Neuronal stem cell (in vitro differentiated cells): Measurements from ENCODE around the gene NNT.

Source experiments
- DNase-seq: peaks from one replicate; pipeline ENCODE4 v3.0.0-alpha.2; 2013; ENCODE audit warnings: low spot score
- H2AFZ ChIP-seq: one replicate; pipeline ENCODE4 v1.6.1; 2013; ENCODE audit warnings: mild to moderate bottlenecking, low read length, inconsistent platforms
- H2AK5ac ChIP-seq: 2 replicates; pipeline ENCODE4 v1.6.1; 2013; ENCODE audit warnings: low read depth, mild to moderate bottlenecking, inconsistent platforms, low read length, moderate library complexity, mixed read lengths
- H2BK120ac ChIP-seq: 2 replicates; pipeline ENCODE4 v1.6.1; 2013; ENCODE audit warnings: low read depth, mild to moderate bottlenecking, inconsistent platforms, low read length, moderate library complexity, mixed read lengths
- H2BK12ac ChIP-seq: one replicate; pipeline ENCODE4 v1.6.1; 2013; ENCODE audit warnings: low read length, inconsistent platforms
- H2BK15ac ChIP-seq: 2 replicates; pipeline ENCODE4 v1.6.1; 2013; ENCODE audit warnings: mild to moderate bottlenecking, low read length, inconsistent platforms, mixed read lengths
- H2BK5ac ChIP-seq: one replicate; pipeline ENCODE4 v1.6.1; 2013; ENCODE audit warnings: inconsistent platforms, mild to moderate bottlenecking, low read length, moderate library complexity
- H3K14ac ChIP-seq: one replicate; pipeline ENCODE4 v1.6.1; 2013; ENCODE audit warnings: low read length, inconsistent platforms
- H3K18ac ChIP-seq: 2 replicates; pipeline ENCODE4 v1.6.1; 2013; ENCODE audit warnings: low read length, inconsistent platforms
- H3K23ac ChIP-seq: 2 replicates; pipeline ENCODE4 v1.6.1; 2013; ENCODE audit warnings: low read depth, mild to moderate bottlenecking, mixed read lengths, low read length, inconsistent platforms; ENCODE audit not compliant: poor library complexity
- H3K27ac ChIP-seq: replicated peaks from 3 replicates; pipeline ENCODE4 v1.5.1; 2013; ENCODE audit warnings: low read length, inconsistent platforms
- H3K27me3 ChIP-seq, 3 experiments: 2 replicates each; pipeline ENCODE4 v1.6.1; 2013; ENCODE audit warnings: low read length in 3 of 3, mild to moderate bottlenecking in 2 of 3, inconsistent platforms in 1 of 3, low read depth in 1 of 3, mixed read lengths in 1 of 3, moderate library complexity in 1 of 3; ENCODE audit not compliant: control insufficient read depth in 3 of 3, insufficient read depth in 3 of 3
- H3K36me3 ChIP-seq, 2 donors: replicated peaks in 1 of 2; 2 replicates each; pipeline ENCODE4 v1.6.1; 2013; ENCODE audit warnings: low read length in 2 of 2; ENCODE audit not compliant: control insufficient read depth in 2 of 2, insufficient read depth in 2 of 2
- H3K4ac ChIP-seq: 2 replicates; pipeline ENCODE4 v1.6.1; 2013; ENCODE audit warnings: inconsistent platforms, mild to moderate bottlenecking, low read length, moderate library complexity
- H3K4me1 ChIP-seq, 2 donors: 1 replicate in 1 of 2; 2 replicates in 1 of 2; pipeline ENCODE4 v1.6.1; 2013; ENCODE audit warnings: low read length in 2 of 2, low read depth in 1 of 2; ENCODE audit not compliant: control insufficient read depth in 2 of 2, insufficient read depth in 1 of 2
- H3K4me2 ChIP-seq: one replicate; pipeline ENCODE4 v1.6.1; 2013; ENCODE audit warnings: mild to moderate bottlenecking, low read length, inconsistent platforms; ENCODE audit not compliant: insufficient read depth, poor library complexity, severe bottlenecking
- H3K4me3 ChIP-seq, 2 donors: 2 replicates each; pipeline ENCODE4 v1.5.1; 2013; ENCODE audit warnings: low read length in 2 of 2, mild to moderate bottlenecking in 2 of 2, inconsistent platforms in 1 of 2, moderate library complexity in 1 of 2
- H3K79me1 ChIP-seq: one replicate; pipeline ENCODE4 v1.6.1; 2013; ENCODE audit warnings: low read depth, mild to moderate bottlenecking, inconsistent platforms, low read length, moderate library complexity
- H3K9ac ChIP-seq: one replicate; pipeline ENCODE4 v1.6.1; 2013; ENCODE audit warnings: mild to moderate bottlenecking, low read depth, low read length, inconsistent platforms; ENCODE audit not compliant: poor library complexity
- H3K9me3 ChIP-seq, 2 donors: replicated peaks in 1 of 2; 2 replicates each; pipeline versions ENCODE3 to v1.6.1; 2013; ENCODE audit warnings: low read length in 2 of 2, mild to moderate bottlenecking in 2 of 2, inconsistent platforms in 1 of 2, low read depth in 1 of 2, mixed read lengths in 1 of 2, moderate library complexity in 1 of 2; ENCODE audit not compliant: control insufficient read depth in 2 of 2, insufficient read depth in 1 of 2
- H4K8ac ChIP-seq: one replicate; pipeline ENCODE4 v1.6.1; 2013; ENCODE audit warnings: low read depth, mild to moderate bottlenecking, inconsistent platforms, low read length, moderate library complexity
- H4K91ac ChIP-seq: one replicate; pipeline ENCODE4 v1.6.1; 2013; ENCODE audit warnings: low read length, low read depth, mild to moderate bottlenecking, inconsistent platforms; ENCODE audit not compliant: poor library complexity
- WGBS, 2 donors: extraction: QIAGEN DNeasy Blood & Tissue Kit; methylation state at CpG; one replicate each; pipeline ENCODE4 v1.1.7; 2013; ENCODE audit warnings: missing lambda C conversion rate in 2 of 2, mixed read lengths in 1 of 2; ENCODE audit not compliant: insufficient read length in 2 of 2, insufficient replicate concordance in 1 of 2; ENCODE audit errors: extremely low coverage in 2 of 2; 5-methylcytosine and 5-hydroxymethylcytosine counted together

NNT gene

DNA sequence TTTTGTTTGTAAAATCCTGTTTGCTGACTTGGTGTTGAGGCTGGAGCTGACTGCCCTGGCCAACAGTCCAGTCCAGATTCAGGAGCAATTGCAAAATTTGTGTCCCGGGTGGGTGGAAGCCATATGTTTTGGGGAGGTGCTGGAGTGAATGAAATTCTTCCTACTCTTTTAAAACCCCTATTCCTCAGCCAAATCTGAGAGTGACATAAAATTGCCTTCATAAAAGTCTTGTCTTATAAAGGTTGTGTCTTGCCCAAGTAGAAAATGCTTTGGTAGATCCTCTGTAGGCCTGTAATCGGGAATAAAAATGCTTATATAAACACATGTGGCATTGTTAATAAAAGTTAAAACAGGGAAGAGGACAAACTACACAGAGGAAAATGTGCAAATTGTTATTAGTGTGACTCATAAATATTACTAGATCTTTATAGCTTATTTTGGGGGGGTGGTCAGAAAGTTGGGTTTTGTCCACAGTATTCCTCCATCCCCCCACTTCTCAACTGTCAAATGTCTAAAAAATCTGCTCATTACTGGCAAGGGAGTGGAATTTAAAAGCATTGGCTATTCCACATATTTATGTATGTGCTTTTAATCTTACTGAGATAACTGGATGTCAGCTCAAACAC lies 45.6 kb downstream of the NNT start:
- Histone ChIP-seq H2BK12ac (no peak overlapping the region), H3K9me3 (no peaks in the 10 kb centered on the region), H3K27me3 (no peaks in the 10 kb centered on the region), H4K91ac (no peak overlapping the region), H3K4me2 (no peak overlapping the region), H4K8ac (no peak overlapping the region), H2BK15ac (no peak overlapping the region), H3K27ac (no peak overlapping the region), H3K4me1 (no peaks in the 10 kb centered on the region), H3K23ac (no peak overlapping the region), H2AK5ac (no peak overlapping the region), H3K4me3 (no peak overlapping the region), H3K9ac (no peak overlapping the region), H3K14ac (no peak overlapping the region), H2BK5ac (no peak overlapping the region), H2AFZ (no peak overlapping the region), H3K18ac (no peak overlapping the region), H3K4ac (no peak overlapping the region), H3K36me3 (peaks cover 7 to 90% of the 10 kb centered on the region in 2 donors), H2BK120ac (no peak overlapping the region), H3K79me1 (no peaks in the 10 kb centered on the region)
- no CpG with 5 or more reads among the region's 2 CpGs for WGBS, 2 donors
- no peak for DNase-seq

DNA sequence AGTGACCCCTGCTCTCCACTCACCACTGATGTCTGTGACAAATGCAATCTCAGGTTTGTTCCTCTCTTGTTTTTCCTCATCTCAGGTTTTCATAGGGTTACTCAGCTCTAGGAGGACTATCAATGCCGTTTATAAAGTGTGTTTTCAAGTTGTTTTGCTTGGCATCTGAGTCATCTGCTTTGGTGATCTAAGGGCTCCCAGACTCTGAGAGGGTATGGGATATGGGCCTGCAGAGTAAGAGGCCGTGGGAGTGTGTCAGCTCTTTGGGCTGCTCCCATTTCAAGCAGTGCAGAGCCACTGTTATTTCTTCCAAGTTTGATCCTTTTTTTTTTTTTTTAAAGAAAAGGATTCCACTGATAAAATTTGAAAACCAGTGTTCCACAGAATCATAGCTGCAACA lies 46.3 kb downstream of the NNT start:
- Histone ChIP-seq H3K23ac (no peak overlapping the region), H3K4me1 (no peaks in the 10 kb centered on the region), H2BK15ac (no peak overlapping the region), H2AK5ac (no peak overlapping the region), H3K9me3 (no peaks in the 10 kb centered on the region), H3K27me3 (no peaks in the 10 kb centered on the region), H2BK120ac (no peak overlapping the region), H3K36me3 (peaks cover 7 to 96% of the 10 kb centered on the region in 2 donors), H2BK12ac (no peak overlapping the region), H3K4me2 (no peak overlapping the region), H3K79me1 (no peaks in the 10 kb centered on the region), H4K8ac (no peak overlapping the region), H4K91ac (no peak overlapping the region), H2AFZ (no peak overlapping the region), H2BK5ac (no peak overlapping the region), H3K9ac (no peak overlapping the region), H3K4ac (no peak overlapping the region), H3K27ac (no peak overlapping the region), H3K4me3 (no peak overlapping the region), H3K18ac (no peak overlapping the region), H3K14ac (no peak overlapping the region)
- DNase-seq, result no peak
- WGBS, 2 donors, result no CpG with 5 or more reads among the region's 2 CpGs

DNA sequence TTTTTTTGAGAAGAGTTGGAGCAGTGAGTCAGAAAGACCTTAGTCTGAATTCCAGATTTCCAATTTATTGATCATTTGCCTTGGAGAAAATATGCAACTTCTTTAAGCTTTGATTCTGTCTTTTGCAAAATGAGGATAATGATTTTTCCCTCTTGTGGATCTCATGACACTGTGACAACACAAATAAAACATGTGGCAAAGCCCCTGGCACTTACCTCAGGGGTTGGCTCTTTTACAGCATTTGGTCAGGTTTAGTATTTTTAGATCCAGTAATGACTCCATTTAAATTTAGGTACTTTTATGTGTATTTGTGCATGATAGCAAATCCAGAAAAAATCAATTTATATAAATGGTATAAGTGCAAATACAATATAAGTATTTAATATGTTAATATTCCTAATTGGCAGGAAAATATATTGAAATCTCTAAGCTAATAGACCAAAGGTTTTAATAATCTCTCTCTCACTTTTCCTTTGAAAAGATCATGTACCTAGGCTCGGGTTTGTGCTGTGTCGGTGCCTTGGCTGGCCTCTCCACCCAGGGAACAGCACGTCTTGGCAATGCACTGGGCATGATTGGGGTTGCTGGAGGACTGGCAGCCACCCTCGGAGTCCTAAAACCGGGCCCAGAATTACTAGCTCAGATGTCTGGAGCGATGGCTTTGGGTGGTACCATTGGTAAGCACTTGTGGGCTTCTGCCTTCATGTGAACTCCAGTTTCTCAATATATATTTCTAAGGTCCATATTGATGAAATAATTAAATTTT lies 49.7 kb downstream of the NNT start:
- no peaks in the 10 kb centered on the region for H3K9me3 ChIP-seq
- H3K27ac ChIP-seq, result no peak overlapping the region
- H3K23ac ChIP-seq, result no peak overlapping the region
- H4K91ac ChIP-seq, result no peak overlapping the region
- no peak overlapping the region for H2BK120ac ChIP-seq
- WGBS, 2 donors, result no CpG with 5 or more reads among the region's 6 CpGs
- H3K4me3 ChIP-seq, result no peak overlapping the region
- H2BK5ac ChIP-seq, result no peak overlapping the region
- no peaks in the 10 kb centered on the region for H3K4me1 ChIP-seq
- H2BK12ac ChIP-seq, result no peak overlapping the region
- H4K8ac ChIP-seq, result no peak overlapping the region
- no peak overlapping the region for H3K4me2 ChIP-seq
- H2AFZ ChIP-seq, result no peak overlapping the region
- H3K79me1 ChIP-seq, result no peaks in the 10 kb centered on the region
- no peak overlapping the region for H2BK15ac ChIP-seq
- no peak overlapping the region for H3K14ac ChIP-seq
- H3K36me3 ChIP-seq, result peaks cover 9 to 96% of the 10 kb centered on the region in 2 donors
- no peak for DNase-seq
- no peak overlapping the region for H3K9ac ChIP-seq
- no peak overlapping the region for H2AK5ac ChIP-seq
- H3K27me3 ChIP-seq, result no peaks in the 10 kb centered on the region
- H3K18ac ChIP-seq, result no peak overlapping the region
- no peak overlapping the region for H3K4ac ChIP-seq

DNA sequence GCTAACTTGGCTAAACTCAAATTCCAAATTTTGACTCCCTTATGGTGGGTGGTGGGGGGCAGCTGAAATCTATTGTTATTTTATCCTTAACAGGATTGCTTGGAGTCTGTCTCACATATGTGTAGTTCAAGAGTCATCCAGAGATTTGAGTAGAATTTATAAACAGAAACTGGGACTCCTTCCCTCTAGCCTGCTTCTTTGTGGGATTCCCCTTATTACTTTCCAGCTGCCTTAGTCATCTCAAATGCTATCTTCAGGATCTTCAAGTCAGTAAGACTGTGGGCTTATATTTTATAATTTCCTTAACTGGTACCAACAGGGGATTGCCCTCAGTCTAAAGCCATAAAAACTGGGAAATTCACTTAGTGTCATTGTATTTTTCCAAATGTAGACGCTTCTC lies 55.5 kb downstream of the NNT start:
- Histone ChIP-seq H3K79me1 (no peaks in the 10 kb centered on the region), H2BK15ac (no peak overlapping the region), H3K14ac (no peak overlapping the region), H3K36me3 (peaks cover 5 to 76% of the 10 kb centered on the region in 2 donors), H3K9ac (no peak overlapping the region), H3K9me3 (peaks cover 0 to 12% of the 10 kb centered on the region in 2 donors), H3K18ac (no peak overlapping the region), H4K91ac (no peak overlapping the region), H3K27me3 (no peaks in the 10 kb centered on the region), H2AFZ (no peak overlapping the region), H3K23ac (no peak overlapping the region), H3K4me2 (no peak overlapping the region), H3K4ac (no peak overlapping the region), H2AK5ac (no peak overlapping the region), H4K8ac (no peak overlapping the region), H2BK120ac (no peak overlapping the region), H3K27ac (no peak overlapping the region), H3K4me3 (no peak overlapping the region), H2BK5ac (no peak overlapping the region), H3K4me1 (no peaks in the 10 kb centered on the region), H2BK12ac (no peak overlapping the region)
- WGBS, 2 donors, result no CpG with 5 or more reads among the region's 1 CpG
- DNase-seq, result no peak
